Measurements from ENCODE around the gene MYOM3. TPM values are rescaled to one million over a fixed set of nuclear protein-coding genes. Genes with fewer than 3 reads are reported as not detected.

MYOM3 gene
- total RNA-seq, 1 donor from 2014 or later = not detected

- H3K4me1 Mint-ChIP-seq = peaks cover 14% of the 10 kb centered on the region
- H3K27ac Mint-ChIP-seq (ENCODE audit: unreplicated experiment) = no peak overlapping the region
- no peaks in the 10 kb centered on the region for H3K9me3 Mint-ChIP-seq
- no peak for TF ChIP-seq CTCF (conservative IDR thresholded peaks at IDR 0.05)
- no peak for DNase-seq (ENCODE audit: low read depth, low spot score)
- H3K27me3 Mint-ChIP-seq (ENCODE audit: low read depth) = peaks cover 21% of the 10 kb centered on the region
- H3K36me3 Mint-ChIP-seq (ENCODE audit: low read depth) = no peaks in the 10 kb centered on the region
- no peak overlapping the region for H3K4me3 Mint-ChIP-seq
Measured at GRCh38 chr1:24108334-24109165, 3.4 kb downstream of the MYOM3 start.

- TF ChIP-seq CTCF (conservative IDR thresholded peaks at IDR 0.05) = no peak
- Mint-ChIP-seq H3K27ac (ENCODE audit: unreplicated experiment) (peak overlapping the region; percentile 27), H3K4me1 (peaks cover 18% of the 10 kb centered on the region), H3K4me3 (no peak overlapping the region), H3K27me3 (ENCODE audit: low read depth) (peaks cover 12% of the 10 kb centered on the region), H3K9me3 (no peaks in the 10 kb centered on the region), H3K36me3 (ENCODE audit: low read depth) (no peaks in the 10 kb centered on the region)
- no peak for DNase-seq (ENCODE audit: low read depth, low spot score)
Measured at GRCh38 chr1:24107462-24108138, 4.3 kb downstream of the MYOM3 start.

GRCh38 chr1:24105368-24106160 is 6.4 kb downstream of the MYOM3 start:
- Mint-ChIP-seq H3K9me3 (no peaks in the 10 kb centered on the region), H3K4me3 (no peak overlapping the region), H3K27me3 (ENCODE audit: low read depth) (no peaks in the 10 kb centered on the region), H3K27ac (ENCODE audit: unreplicated experiment) (no peak overlapping the region), H3K36me3 (ENCODE audit: low read depth) (no peaks in the 10 kb centered on the region), H3K4me1 (peaks cover 13% of the 10 kb centered on the region)
- no peak for TF ChIP-seq CTCF (conservative IDR thresholded peaks at IDR 0.05)
- no peak for DNase-seq (ENCODE audit: low read depth, low spot score)

GRCh38 chr1:24104854-24105253 is 7.1 kb downstream of the MYOM3 start:
- H3K27me3 Mint-ChIP-seq (ENCODE audit: low read depth) = no peaks in the 10 kb centered on the region
- H3K36me3 Mint-ChIP-seq (ENCODE audit: low read depth) = no peaks in the 10 kb centered on the region
- no peaks in the 10 kb centered on the region for H3K9me3 Mint-ChIP-seq
- DNase-seq (ENCODE audit: low read depth, low spot score) = no peak
- H3K27ac Mint-ChIP-seq (ENCODE audit: unreplicated experiment) = no peak overlapping the region
- no peak for TF ChIP-seq CTCF (conservative IDR thresholded peaks at IDR 0.05)
- H3K4me3 Mint-ChIP-seq = no peak overlapping the region
- peaks cover 13% of the 10 kb centered on the region for H3K4me1 Mint-ChIP-seq

- no peak for TF ChIP-seq CTCF (conservative IDR thresholded peaks at IDR 0.05)
- peaks cover 13% of the 10 kb centered on the region for H3K4me1 Mint-ChIP-seq
- H3K36me3 Mint-ChIP-seq (ENCODE audit: low read depth) = no peaks in the 10 kb centered on the region
- no peak overlapping the region for H3K4me3 Mint-ChIP-seq
- no peaks in the 10 kb centered on the region for H3K9me3 Mint-ChIP-seq
- H3K27ac Mint-ChIP-seq (ENCODE audit: unreplicated experiment) = no peak overlapping the region
- no peak for DNase-seq (ENCODE audit: low read depth, low spot score)
- no peaks in the 10 kb centered on the region for H3K27me3 Mint-ChIP-seq (ENCODE audit: low read depth)
Measured at GRCh38 chr1:24103879-24104278, 8.1 kb downstream of the MYOM3 start.

All from neural crest cell (in vitro differentiated cells).